Coronary artery (tissue), 2 donors: ENCODE measurements around the gene ADIPOR2.

Experiments
- DNase-seq: peaks from one replicate; pipeline ENCODE4 v3.0.0-alpha.2; 2017; ENCODE audit warnings: low spot score
- H3K27ac ChIP-seq, 2 donors: fragments of 200-600 bp; sonication (generic); one replicate each; pipeline ENCODE4 v1.5.1; 2016 to 2019
- H3K4me3 ChIP-seq: fragments of 200-600 bp; sonication (generic); 2 replicates; pipeline ENCODE4 v1.5.1; 2016; ENCODE audit warnings: mild to moderate bottlenecking, moderate library complexity
- CTCF ChIP-seq: fragments of 200-600 bp; sonication (generic); IDR thresholded peaks from one replicate; pipeline ENCODE4 v1.5.1; 2019; ENCODE audit warnings: antibody characterized with exemption

The ADIPOR2 gene

DNA sequence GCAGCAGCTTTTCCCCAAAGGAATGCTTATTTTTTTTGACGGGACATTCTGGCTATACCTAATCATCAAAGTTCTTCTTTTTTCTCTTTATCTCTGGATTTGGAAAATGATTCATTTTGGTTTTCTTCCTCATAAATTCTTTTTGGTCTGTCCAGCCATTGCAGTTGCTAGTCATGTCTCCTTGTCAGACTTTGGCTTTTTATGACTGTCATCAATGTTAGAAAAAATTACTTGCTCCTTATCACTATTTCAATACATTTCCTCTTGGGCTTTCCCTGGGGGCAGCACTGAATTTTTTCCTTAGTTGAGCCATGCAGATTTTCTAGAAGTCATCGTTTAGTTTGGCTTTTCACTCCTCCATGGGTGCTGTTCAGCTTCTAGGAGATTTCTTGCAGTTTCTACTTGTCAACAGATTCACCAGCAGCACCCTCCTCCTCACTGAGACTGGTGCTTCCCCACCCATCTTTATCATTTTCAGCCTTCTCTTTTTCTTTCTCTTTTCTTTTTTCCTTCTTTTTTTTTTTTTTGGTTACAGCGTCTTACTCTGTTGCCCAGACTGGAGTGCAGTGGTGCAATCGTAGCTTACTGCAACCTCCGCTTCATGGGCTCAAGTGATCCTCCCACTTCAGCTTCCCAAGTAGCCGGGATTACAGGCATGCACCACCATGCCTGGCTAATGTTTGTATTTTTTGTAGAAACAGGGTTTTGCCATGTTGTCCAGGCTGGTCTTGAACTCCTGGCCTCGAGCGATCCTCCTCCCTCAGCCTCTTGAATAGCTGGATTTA, 5.2 kb downstream of the ADIPOR2 start:
- Histone ChIP-seq H3K27ac (no peak overlapping the region), H3K4me3 (no peak overlapping the region)
- DNase-seq = no peak
- no peak for TF ChIP-seq CTCF

- H3K4me3 ChIP-seq = no peak overlapping the region
- H3K27ac ChIP-seq = no peak overlapping the region
- no peak for TF ChIP-seq CTCF
- no peak for DNase-seq
Measured at GRCh38 chr12:1696800-1697199, 5.9 kb downstream of the ADIPOR2 start.

DNA sequence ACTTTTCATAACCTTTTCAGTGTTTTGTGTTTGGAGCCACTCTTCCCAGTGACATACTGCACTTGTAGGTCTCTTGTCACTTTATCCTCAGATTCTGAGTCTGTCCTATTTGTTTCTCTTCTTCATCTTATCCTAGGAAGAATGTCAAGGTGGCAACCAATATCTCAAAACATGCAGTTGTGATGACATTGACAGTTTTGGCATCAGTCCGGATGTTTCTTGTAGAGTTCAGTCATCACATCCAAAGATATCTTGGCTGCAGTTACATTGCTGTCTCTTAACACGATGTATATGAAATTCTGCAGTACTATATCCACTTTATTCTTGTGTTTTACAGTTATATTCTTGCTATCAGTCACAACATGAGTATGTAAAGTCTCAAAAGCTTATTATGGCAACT, 6.4 kb downstream of the ADIPOR2 start:
- Histone ChIP-seq H3K4me3 (no peak overlapping the region), H3K27ac (no peak overlapping the region)
- no peak for TF ChIP-seq CTCF
- no peak for DNase-seq

- Histone ChIP-seq H3K4me3 (no peak overlapping the region), H3K27ac (no peak overlapping the region)
- no peak for TF ChIP-seq CTCF
- DNase-seq = no peak
Measured at GRCh38 chr12:1698720-1699119, 7.8 kb downstream of the ADIPOR2 start.

DNA sequence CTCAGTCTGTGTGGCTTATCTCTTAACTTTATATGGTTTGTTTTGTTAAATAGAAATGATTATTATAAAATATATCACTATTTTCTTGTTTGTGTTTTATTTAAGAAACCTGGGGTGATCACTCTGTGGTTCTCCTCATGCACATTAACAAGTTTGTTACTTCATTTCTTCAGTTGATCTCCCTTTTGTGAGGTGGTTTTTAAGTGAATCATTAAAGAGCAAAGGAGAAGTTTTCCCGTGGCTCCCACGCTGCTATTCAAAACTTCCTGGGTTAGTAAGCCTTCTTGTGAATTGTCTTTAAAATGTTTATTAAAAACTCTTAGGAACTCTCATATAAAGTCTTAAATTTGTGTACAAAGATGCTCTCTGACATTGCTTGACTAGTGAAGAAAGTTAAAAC, 11.8 kb downstream of the ADIPOR2 start:
- DNase-seq = no peak
- Histone ChIP-seq H3K27ac (no peak overlapping the region), H3K4me3 (no peak overlapping the region)
- no peak for TF ChIP-seq CTCF

- H3K27ac ChIP-seq = no peak overlapping the region
Measured at GRCh38 chr12:1703771-1704722, 13.2 kb downstream of the ADIPOR2 start.

More at GRCh38 chr12:1703771-1704722, 13.2 kb downstream of the ADIPOR2 start:
- DNase-seq = no peak
- no peak overlapping the region for H3K4me3 ChIP-seq
- TF ChIP-seq CTCF = no peak
